ENCODE measurements around the gene TEX28.

Gene TEX28

DNA sequence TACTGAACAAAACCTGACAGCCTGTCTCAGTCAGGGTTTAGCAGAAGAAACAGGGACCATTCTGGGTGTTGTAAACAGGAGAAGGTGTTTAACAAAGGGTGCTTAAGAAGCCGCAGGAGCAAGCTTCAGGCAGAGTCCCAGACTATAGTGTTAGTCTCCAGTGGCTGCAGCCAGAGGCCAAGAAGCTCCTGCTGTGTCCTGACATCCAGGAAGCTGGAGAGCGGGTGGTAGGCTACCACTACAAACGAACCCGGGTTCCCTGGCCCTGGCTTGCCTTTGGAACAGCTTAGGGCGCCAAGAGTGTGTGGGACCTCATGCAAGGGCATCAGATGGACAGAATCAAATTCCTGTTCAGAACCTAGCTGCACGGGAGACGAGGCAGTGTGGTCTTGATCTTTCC, 28.6 kb upstream of the TEX28 start:
- no peak for TF ChIP-seq REST (IDR thresholded peaks at IDR 0.05; ENCODE audit: low read depth)
- no peak for TF ChIP-seq ZBTB7A (IDR thresholded peaks at IDR 0.05; ENCODE audit: low read depth)
- no peak for TF ChIP-seq TAF1 (IDR thresholded peaks at IDR 0.05; ENCODE audit: low read depth)
- no peak for TF ChIP-seq RAD21 (IDR thresholded peaks at IDR 0.05; ENCODE audit: low read depth)
- no peak for TF ChIP-seq FOXM1 (IDR thresholded peaks at IDR 0.05; ENCODE audit: borderline replicate concordance, low read depth)
- no peak for TF ChIP-seq CREB1 (IDR thresholded peaks at IDR 0.05; ENCODE audit: low read depth)
- TF ChIP-seq EP300 (IDR thresholded peaks at IDR 0.05; ENCODE audit: borderline replicate concordance), result no peak
- no peak for TF ChIP-seq TCF12 (IDR thresholded peaks at IDR 0.05; ENCODE audit: low read depth)
- TF ChIP-seq, protein P1, sequence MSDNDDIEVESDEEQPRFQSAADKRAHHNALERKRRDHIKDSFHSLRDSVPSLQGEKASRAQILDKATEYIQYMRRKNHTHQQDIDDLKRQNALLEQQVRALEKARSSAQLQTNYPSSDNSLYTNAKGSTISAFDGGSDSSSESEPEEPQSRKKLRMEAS (IDR thresholded peaks at IDR 0.05), result no peak
- TF ChIP-seq, protein P2, sequence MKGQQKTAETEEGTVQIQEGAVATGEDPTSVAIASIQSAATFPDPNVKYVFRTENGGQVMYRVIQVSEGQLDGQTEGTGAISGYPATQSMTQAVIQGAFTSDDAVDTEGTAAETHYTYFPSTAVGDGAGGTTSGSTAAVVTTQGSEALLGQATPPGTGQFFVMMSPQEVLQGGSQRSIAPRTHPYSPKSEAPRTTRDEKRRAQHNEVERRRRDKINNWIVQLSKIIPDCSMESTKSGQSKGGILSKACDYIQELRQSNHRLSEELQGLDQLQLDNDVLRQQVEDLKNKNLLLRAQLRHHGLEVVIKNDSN (IDR thresholded peaks at IDR 0.05), result no peak
- no peak for TF ChIP-seq TEAD4 (IDR thresholded peaks at IDR 0.05)
- no peak for TF ChIP-seq EGR1 (IDR thresholded peaks at IDR 0.05)
- TF ChIP-seq CEBPB (IDR thresholded peaks at IDR 0.05), result no peak
- TF ChIP-seq YY1 (IDR thresholded peaks at IDR 0.05; ENCODE audit: low read depth), result no peak
- no peak for TF ChIP-seq NFIC (IDR thresholded peaks at IDR 0.05)

DNA sequence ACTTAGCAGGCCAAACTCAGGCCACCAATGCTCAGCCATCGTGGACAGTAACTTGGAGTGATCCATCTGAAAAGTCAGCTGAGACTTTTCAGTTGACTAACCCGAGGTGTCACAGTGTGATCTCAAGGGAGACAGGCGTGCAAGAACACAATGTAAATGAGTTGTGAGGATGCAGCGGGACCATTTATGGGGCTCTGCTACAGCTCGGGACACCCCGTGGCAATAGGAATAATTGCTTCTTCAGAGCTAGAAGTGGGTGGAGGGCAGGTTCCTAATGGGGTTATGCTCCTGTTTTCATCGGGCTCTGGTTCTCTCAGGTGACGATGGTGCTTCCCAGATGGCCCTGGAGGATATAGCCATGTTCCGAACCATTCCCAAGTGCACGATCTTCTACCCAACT, 28.0 kb upstream of the TEX28 start:
- TF ChIP-seq ZBTB7A (IDR thresholded peaks at IDR 0.05; ENCODE audit: low read depth) (no peak), CEBPB (IDR thresholded peaks at IDR 0.05) (no peak), RAD21 (IDR thresholded peaks at IDR 0.05; ENCODE audit: low read depth) (no peak), EGR1 (IDR thresholded peaks at IDR 0.05) (no peak), FOXM1 (IDR thresholded peaks at IDR 0.05; ENCODE audit: borderline replicate concordance, low read depth) (no peak), CREB1 (IDR thresholded peaks at IDR 0.05; ENCODE audit: low read depth) (no peak), TAF1 (IDR thresholded peaks at IDR 0.05; ENCODE audit: low read depth) (no peak), TCF12 (IDR thresholded peaks at IDR 0.05; ENCODE audit: low read depth) (no peak), TEAD4 (IDR thresholded peaks at IDR 0.05) (no peak), NFIC (IDR thresholded peaks at IDR 0.05) (no peak), YY1 (IDR thresholded peaks at IDR 0.05; ENCODE audit: low read depth) (no peak), EP300 (IDR thresholded peaks at IDR 0.05; ENCODE audit: borderline replicate concordance) (no peak), REST (IDR thresholded peaks at IDR 0.05; ENCODE audit: low read depth) (no peak)
- TF ChIP-seq, protein P2 (IDR thresholded peaks at IDR 0.05), result no peak
- TF ChIP-seq, protein P1 (IDR thresholded peaks at IDR 0.05), result no peak

DNA sequence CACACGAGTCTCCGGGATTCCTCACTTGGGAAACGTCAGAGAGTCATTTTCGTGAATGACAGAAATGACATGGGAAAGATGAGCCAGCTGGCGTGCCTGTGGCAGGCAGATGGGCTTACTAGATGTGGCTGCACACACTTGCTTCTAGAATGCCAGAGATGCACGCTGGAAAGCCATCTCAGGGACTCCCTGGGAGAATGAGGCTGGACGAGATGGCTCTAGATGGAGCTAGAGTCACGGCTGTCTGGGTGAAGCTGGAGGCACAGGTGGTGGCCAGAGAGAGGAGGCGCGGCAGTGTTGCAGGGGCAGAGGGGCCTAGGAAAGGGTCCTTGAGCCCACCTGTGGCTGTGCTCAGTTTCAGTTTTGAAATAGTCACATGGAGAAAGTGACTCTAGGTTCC, 26.7 kb upstream of the TEX28 start:
- TF ChIP-seq EP300 (IDR thresholded peaks at IDR 0.05; ENCODE audit: borderline replicate concordance), result no peak
- TF ChIP-seq EGR1 (IDR thresholded peaks at IDR 0.05), result no peak
- no peak for TF ChIP-seq REST (IDR thresholded peaks at IDR 0.05; ENCODE audit: low read depth)
- no peak for TF ChIP-seq TEAD4 (IDR thresholded peaks at IDR 0.05)
- no peak for TF ChIP-seq CREB1 (IDR thresholded peaks at IDR 0.05; ENCODE audit: low read depth)
- TF ChIP-seq ZBTB7A (IDR thresholded peaks at IDR 0.05; ENCODE audit: low read depth), result no peak
- no peak for TF ChIP-seq FOXM1 (IDR thresholded peaks at IDR 0.05; ENCODE audit: borderline replicate concordance, low read depth)
- TF ChIP-seq TCF12 (IDR thresholded peaks at IDR 0.05; ENCODE audit: low read depth), result no peak
- TF ChIP-seq TAF1 (IDR thresholded peaks at IDR 0.05; ENCODE audit: low read depth), result no peak
- no peak for TF ChIP-seq NFIC (IDR thresholded peaks at IDR 0.05)
- TF ChIP-seq CEBPB (IDR thresholded peaks at IDR 0.05), result no peak
- TF ChIP-seq, protein P1 (IDR thresholded peaks at IDR 0.05), result no peak
- TF ChIP-seq, protein P2 (IDR thresholded peaks at IDR 0.05), result no peak
- TF ChIP-seq YY1 (IDR thresholded peaks at IDR 0.05; ENCODE audit: low read depth), result no peak
- no peak for TF ChIP-seq RAD21 (IDR thresholded peaks at IDR 0.05; ENCODE audit: low read depth)

Data from Ishikawa (cell line).